ENCODE measurements around the gene JMJD8. TPM values are rescaled to one million over a fixed set of nuclear protein-coding genes. Genes with fewer than 3 reads are reported as not detected.

Gene JMJD8
- total RNA-seq, 4 donors from 2014 or later, result 73.2 to 114 (median 88.1) TPM

- H3K4me3 ChIP-seq, result peak overlapping the region; percentile 91 to 97 (median 94)
- 9% methylated on average over 20 of the region's 72 CpGs for WGBS
- TF ChIP-seq, protein P1, sequence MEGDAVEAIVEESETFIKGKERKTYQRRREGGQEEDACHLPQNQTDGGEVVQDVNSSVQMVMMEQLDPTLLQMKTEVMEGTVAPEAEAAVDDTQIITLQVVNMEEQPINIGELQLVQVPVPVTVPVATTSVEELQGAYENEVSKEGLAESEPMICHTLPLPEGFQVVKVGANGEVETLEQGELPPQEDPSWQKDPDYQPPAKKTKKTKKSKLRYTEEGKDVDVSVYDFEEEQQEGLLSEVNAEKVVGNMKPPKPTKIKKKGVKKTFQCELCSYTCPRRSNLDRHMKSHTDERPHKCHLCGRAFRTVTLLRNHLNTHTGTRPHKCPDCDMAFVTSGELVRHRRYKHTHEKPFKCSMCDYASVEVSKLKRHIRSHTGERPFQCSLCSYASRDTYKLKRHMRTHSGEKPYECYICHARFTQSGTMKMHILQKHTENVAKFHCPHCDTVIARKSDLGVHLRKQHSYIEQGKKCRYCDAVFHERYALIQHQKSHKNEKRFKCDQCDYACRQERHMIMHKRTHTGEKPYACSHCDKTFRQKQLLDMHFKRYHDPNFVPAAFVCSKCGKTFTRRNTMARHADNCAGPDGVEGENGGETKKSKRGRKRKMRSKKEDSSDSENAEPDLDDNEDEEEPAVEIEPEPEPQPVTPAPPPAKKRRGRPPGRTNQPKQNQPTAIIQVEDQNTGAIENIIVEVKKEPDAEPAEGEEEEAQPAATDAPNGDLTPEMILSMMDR (IDR thresholded peaks at IDR 0.05), result no peak
- peak in 1 of 2 donors; percentile 3 for TF ChIP-seq POLR2AphosphoS5 (IDR thresholded peaks at IDR 0.05)
- H3K27me3 ChIP-seq, result no peaks in the 10 kb centered on the region
- H3K4me1 ChIP-seq, result peaks cover 42 to 86% (median 68%) of the 10 kb centered on the region in 4 donors
- H3K27ac ChIP-seq (replicated peaks in 1 of 4), result peak overlapping the region; percentile 80 to 94 (median 92)
- intact Hi-C loops (cut with DNase I), result no loop called here
- no peaks in the 10 kb centered on the region for H3K9me3 ChIP-seq
- no peak for DNase-seq (ENCODE audit: extremely low spot score)
- peaks cover 0 to 5% (median 4%) of the 10 kb centered on the region in 4 donors for H3K36me3 ChIP-seq
These were observed 41.7 kb downstream of the JMJD8 start for GRCh38 chr16:642189-643049.

DNA sequence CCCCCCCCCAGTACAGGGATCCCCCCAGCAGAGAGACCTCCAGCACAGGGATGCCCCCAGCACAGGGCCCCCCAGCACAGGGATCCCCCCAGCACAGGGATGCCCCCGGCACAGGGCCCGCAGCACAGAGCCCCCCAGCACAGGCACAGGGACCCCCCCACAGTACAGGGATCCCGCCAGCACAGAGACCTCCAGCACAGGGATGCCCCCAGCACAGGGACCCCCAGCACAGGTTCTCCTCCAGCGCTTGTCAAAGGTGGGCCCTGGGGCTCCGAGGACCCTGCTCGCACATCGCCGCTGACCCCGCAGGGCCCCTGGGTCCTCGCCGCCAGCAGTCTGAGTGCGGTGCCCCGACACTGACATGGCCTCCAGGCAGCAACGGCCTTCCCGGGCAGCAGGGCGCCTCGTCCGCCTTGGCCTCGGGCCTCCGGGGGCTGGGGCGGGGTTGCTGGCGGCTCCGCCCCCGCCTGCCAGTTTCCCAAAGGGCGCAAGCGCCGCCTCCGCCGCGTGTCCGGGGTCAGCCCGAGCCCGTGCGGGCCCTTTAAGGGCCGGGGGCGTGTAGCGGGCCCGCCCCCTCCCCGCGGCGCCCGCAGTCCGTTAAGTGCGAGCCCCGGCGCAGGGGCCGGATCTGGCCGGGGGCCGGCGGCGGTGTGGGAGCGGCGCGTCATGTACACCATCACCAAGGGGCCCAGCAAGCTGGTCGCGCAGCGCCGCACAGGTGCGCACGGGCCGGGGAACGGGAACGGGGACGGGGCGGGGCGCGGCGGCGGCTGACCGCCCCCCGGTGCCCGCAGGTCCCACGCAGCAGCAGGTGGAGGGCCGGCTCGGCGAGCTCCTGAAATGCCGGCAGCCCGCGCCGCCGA, 42.6 kb downstream of the JMJD8 start, which contains the start of gene MCRIP2:
TSS of gene MCRIP2 (plus strand) at position 503 of the 863 bp plus-strand sequence. CDS start at position 667, 164 bp downstream.
- intact Hi-C loops (cut with DNase I), result no loop called here
- H3K9me3 ChIP-seq, result no peaks in the 10 kb centered on the region
- H3K27ac ChIP-seq (replicated peaks in 1 of 4), result peak within 1 kb of the TSS; percentile 80 to 94 (median 92)
- DNase-seq (ENCODE audit: extremely low spot score), result peak; percentile 95
- H3K4me1 ChIP-seq, result peaks cover 35 to 81% (median 63%) of the 10 kb centered on the region in 4 donors
- TF ChIP-seq POLR2A (IDR thresholded peaks at IDR 0.05; ENCODE audit: low read depth), result peak; percentile 70
- TF ChIP-seq POLR2AphosphoS5 (IDR thresholded peaks at IDR 0.05), result peak; percentile 75 to 86
- TF ChIP-seq, protein P1 (IDR thresholded peaks at IDR 0.05), result no peak
- H3K27me3 ChIP-seq, result no peaks in the 10 kb centered on the region
- H3K36me3 ChIP-seq, result peaks cover 0 to 3% (median under 1%) of the 10 kb centered on the region in 4 donors
- peak within 1 kb of the TSS; percentile 91 to 97 (median 94) for H3K4me3 ChIP-seq
- WGBS, result no CpG with 5 or more reads among the region's 81 CpGs

DNA sequence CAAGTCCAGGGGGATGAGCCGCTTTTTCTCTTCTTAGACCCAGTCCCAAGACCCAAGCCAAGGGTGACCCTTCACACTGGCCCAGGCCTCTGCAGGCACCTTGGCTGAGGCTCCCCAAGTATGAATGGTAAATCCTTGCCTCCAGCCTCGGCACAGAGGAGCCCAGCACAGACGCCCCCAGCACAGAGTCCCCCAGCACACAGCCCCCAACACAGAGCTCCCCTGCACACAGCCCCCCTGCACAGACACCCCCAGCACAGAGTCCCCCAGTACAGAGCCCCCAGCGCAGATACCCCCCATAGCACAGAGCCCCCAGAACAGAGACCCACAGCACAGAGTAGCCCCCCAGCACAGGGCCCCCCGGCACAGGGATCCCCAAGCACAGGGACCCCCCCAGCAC, 43.5 kb downstream of the JMJD8 start:
- DNase-seq (ENCODE audit: extremely low spot score), result no peak
- peak overlapping the region; percentile 80 to 94 (median 92) for H3K27ac ChIP-seq (replicated peaks in 1 of 4)
- WGBS, result 96% methylated on average over 3 of the region's 5 CpGs
- peak overlapping the region in 1 of 4 donors; percentile 95 for H3K4me3 ChIP-seq
- H3K9me3 ChIP-seq, result no peaks in the 10 kb centered on the region
- H3K36me3 ChIP-seq, result no peaks in the 10 kb centered on the region
- no peaks in the 10 kb centered on the region for H3K27me3 ChIP-seq
- intact Hi-C loops (cut with DNase I), result no loop called here
- TF ChIP-seq POLR2A (IDR thresholded peaks at IDR 0.05; ENCODE audit: low read depth), result no peak
- no peak for TF ChIP-seq POLR2AphosphoS5 (IDR thresholded peaks at IDR 0.05)
- no peak for TF ChIP-seq EP300 (IDR thresholded peaks at IDR 0.05)
- TF ChIP-seq, protein P1 (IDR thresholded peaks at IDR 0.05), result no peak
- peaks cover 31 to 75% (median 57%) of the 10 kb centered on the region in 4 donors for H3K4me1 ChIP-seq

DNA sequence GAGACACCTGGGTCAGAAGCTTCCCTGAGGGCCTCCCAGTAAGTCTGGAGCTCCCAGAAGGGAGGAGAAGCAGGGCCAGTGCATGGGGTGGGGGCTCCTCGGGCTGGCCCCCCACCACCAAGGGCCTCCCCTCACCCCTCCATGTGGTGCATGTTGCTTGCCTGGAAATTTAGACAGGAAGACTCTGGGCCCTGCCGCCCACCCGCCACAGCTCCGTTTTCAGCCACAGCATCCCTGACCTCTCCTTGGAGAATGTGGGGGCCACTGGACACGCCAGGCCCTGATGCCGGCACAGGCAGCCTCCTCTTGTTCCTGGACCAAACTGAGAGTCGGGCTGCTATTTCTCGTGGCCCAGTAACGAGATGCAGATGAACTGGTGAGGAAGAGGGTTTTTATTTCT, 45.3 kb downstream of the JMJD8 start:
- no peak for DNase-seq (ENCODE audit: extremely low spot score)

More for the DNA sequence above, 45.3 kb downstream of the JMJD8 start:
- Histone ChIP-seq H3K27me3 (no peaks in the 10 kb centered on the region), H3K27ac (replicated peaks in 1 of 4) (peak overlapping the region in 2 of 4 donors; percentile 35 to 93), H3K4me1 (peaks cover 33 to 72% (median 60%) of the 10 kb centered on the region in 4 donors), H3K36me3 (peaks cover 0 to 9% (median 6%) of the 10 kb centered on the region in 4 donors), H3K4me3 (no peak overlapping the region), H3K9me3 (no peaks in the 10 kb centered on the region)
- 80% methylated on average over 9 of the region's 9 CpGs for WGBS
- TF ChIP-seq POLR2A (IDR thresholded peaks at IDR 0.05; ENCODE audit: low read depth) (no peak), EP300 (IDR thresholded peaks at IDR 0.05) (no peak), POLR2AphosphoS5 (IDR thresholded peaks at IDR 0.05) (no peak)
- TF ChIP-seq, protein P1 (IDR thresholded peaks at IDR 0.05), result no peak
- intact Hi-C loops (cut with DNase I), result loop anchor here (5.0 kb wide), 2 partner anchors 52 to 237 kb away; partner anchors contain the start of gene DECR2

Measured in esophagus muscularis mucosa (tissue), 4 donors.